Activated CD8-positive, alpha-beta memory T cell treated with anti-CD3 and anti-CD28 coated beads, Interleukin-2, amount 50 U/mL, for 1 hour (primary cell): ENCODE measurements around the gene USP16.
"Not testable (repeated sequence)": the region's sequence is repeated elsewhere in the genome, so short reads cannot be mapped to it uniquely, and the experiment has no call there.

Experiments
- DNase-seq: peaks from one replicate; pipeline ENCODE4 v3.0.0-alpha.2; 2020; ENCODE audit errors: extremely low read depth

Gene USP16

DNA sequence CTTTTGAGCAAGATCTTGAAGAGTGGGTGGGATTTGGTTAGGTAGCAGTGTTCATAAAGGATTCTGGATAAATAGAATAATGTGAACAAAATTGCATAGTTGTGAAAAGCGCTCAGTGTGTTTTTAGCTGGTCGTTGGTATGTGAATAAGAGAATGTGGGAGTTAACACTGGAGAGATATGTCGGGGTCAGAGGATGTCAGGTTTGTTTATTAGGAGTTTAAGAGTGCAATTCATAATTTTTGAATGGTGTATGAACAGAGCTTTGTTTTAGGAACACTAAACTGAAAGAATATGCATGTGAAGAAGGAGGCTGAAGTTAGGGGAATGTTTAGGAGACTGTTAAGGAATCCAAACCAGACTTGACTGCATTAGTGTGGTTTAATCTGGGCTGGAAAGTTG, 9.4 kb downstream of the USP16 start:
- DNase-seq = no peak

DNA sequence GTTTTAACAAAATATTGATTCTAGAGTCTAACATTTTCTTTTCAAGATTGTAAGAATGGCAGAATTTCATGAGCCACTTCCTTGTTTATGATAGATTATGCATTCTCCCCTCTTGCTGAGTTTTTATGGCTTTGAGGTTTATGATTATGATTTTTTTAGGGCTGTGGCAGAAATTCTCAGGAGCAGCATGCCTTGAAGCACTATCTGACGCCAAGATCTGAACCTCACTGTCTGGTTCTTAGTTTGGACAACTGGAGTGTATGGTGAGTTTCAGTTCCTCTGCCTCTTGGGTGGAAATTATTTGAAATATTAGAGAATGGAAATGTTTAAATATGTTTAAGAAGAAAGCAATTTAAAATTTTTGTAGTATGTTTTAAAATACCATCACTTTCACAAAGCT, 10.2 kb downstream of the USP16 start:
- no peak for DNase-seq

DNA sequence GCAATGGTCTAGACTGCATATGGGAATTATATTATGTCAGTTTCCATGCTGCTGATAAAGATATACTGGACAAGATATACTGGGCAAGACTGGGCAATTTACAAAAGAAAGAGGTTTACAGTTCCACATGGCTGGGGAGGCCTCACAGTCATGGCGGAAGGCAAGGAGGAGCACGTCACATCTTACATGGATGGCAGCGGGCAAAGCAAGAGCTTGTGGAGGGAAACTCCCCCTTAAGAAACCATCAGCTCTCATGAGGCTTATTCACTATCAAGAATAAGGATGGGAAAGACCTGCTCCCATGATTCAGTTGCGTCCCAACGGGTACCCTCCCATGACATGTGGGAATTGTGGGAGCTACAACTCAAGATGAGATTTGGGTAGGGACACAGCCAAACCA, 27.8 kb downstream of the USP16 start:
- no peak for DNase-seq

DNA sequence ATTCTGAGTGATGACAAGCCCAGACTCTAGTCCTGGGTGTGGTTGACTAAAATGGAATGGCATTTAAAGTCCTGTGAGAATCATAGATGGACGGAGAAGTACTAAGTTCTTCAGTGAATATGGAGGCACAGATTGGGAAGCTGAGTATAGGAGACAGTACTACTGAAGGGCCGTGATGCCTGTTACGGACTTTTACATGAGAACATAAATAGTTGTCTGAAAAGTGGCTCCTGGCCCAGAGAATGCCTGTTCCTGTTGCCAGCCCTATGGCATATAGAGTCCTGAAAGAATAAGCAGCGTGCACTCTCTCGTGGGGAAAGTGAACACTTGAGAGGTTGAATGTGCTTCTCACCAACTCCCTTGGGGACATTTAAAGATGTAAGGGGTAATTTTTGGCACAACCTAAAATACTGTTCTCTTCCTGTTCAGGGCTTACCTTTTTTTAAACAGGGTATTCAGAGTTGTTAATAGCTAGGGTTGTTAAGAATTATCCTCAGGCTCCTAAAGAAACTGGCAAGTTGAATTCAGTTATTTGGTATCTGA, 28.6 kb downstream of the USP16 start:
- DNase-seq = no peak

DNA sequence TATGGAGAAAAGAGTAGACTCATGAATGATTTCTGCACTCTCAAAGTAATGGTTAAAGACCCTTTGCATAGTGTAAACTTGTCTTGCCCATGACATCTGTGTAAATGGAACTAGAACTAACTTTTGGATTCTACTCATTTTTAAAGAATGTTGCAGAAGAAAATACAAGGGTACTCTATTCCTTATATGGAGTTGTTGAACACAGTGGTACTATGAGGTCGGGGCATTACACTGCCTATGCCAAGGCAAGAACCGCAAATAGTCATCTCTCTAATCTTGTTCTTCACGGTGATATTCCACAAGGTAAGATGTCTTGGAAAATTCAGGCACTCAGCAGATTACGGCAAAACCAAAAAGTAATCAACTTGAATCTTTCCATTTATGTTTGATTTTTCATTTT, 29.2 kb downstream of the USP16 start:
- no peak for DNase-seq

DNA sequence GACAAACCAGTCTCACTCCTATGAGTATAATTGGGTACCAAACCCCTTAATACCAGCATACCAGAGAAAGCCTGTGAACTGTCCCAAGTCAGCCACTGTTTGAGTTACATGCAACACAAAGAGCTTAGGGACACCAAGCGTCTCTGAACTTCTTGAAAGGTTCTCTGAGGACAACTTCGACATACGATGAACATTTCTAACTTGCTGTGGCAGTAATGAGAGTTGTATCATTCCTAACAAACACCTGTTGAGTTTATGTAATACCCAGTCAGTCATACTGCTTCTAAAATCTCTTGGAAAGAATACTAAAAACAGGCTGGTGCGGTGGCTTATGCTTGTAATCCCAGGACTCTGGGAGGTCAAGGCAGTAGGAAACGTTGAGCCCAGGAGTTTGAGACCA, 30.6 kb downstream of the USP16 start:
- DNase-seq = no peak

DNA sequence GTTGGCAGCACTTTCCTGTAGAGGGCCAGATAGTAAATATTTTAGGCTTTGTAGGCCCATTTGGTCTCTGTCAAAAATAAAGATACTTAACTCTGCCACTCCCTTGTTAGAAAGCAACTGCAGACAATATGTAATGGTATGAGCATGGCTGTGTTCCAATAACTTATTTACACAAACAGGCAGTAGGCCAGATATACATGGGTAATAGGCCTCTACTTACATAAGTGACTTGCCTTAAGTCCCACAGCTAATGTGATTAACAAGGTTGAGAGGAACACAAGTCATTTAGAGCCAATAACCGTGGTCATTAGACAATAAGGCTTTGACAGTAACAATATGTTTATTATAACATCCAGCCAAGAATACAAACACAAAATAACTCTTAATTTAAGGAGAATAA, 31.5 kb downstream of the USP16 start:
- no peak for DNase-seq

DNA sequence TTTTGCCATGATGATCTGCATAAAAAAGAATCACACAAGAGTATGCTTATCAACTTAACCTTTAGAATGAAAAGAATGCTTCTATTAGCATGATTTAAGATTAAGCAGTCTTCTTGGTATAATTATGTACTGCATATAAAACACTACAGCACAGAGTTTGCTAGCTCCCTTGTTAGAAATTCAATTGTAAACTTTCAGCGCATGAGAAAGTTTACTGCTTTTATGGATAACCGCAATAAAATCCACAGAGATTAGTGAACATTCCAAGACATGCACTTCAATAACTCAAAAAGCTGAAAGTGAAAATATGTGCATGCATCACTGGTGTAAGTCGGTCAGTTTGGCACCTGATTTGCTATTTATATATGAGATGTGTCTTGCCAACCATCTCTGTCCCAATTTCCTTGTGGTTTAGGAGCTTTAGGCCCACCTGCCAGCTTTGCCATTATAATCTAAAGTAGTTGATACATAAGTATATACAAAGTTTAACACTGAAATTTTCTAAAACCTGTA, 32.1 kb downstream of the USP16 start:
- DNase-seq = no peak

DNA sequence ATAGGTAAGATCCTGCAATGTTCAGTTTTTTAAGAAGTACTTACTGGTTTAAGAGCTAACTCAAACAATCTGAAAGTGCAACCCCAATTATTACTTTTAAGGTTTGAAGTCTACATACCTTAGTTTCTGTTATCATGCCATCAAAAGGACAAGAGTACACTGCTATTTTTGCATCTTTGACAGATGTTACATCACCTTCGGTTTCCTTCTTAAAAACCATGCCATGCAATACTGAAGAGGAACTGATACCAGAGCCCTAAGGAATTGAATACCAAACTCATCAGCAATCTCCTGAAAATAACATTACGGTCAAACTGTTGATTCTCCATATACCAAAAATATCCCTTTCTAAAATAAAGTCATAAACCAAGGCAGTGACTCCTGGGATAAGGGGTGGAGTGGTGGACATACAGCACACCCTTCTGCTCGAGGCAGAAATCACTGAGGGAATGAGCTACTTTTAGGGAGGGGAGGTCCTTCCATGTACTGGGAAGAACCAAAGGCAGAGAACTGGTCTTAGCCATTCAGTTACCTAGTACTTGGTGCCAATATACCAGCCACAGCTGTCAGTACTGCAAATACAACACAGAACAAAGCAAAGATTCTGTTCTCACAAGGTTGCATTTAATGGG, 40.5 kb downstream of the USP16 start:
- no peak for DNase-seq

DNA sequence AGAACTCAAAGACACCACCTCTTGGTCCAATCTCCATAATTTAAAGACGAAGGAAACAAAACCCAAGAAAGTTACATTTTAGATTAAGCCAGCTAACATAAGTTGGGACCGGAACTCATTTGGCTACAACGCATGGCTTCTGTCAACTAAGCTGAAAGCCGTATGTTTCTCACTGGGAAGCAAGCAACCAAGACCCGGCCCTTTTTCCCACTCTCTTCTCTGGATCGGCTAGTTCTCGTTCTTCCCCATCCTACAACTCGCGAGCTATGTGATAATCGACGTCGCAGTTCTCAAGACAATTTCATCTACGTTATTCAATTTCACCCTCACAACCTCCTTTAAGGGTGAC, 48.4 kb downstream of the USP16 start:
- no peak for DNase-seq

DNA sequence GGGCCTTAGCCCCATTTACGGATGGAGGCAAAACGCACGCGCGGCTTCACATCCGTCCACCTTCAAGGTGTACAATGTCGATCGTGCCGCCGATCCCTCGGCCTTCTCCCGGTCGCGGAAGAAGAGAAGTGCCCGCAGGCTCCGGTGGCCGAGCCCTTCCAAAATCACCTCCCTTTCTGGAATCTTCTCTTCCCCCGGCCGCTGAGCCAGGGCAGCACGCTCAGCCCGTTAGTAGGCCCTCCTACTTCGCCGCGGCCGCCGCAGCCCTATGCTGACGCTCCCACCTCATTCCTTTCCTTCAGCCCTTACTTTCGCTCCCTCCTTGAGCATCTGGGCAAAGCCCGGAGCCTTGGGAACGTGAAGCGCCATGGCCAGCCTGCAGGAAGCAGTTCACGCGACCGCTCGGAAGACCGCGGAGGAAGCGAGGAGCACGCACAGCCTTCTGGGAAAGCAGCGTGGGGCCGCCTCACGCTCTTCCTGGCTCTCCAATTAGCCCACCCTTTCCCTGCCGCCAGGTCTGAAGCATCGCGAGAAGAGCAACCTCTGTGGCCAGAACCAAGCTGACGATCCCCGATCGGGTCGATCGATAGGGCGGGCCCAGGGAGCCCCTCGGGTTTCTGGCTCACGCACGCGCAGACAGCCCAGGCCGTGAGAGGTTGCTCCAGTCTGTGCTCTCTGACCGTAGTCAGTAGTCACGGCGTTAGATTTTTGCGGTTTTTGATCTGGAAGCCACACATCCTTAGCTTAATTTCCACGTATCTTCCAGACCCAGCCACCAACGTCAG, 48.9 kb downstream of the USP16 start, which contains the start of gene CCT8:
Gene CCT8 (minus strand): TSS at position 427 of the 785 bp plus-strand sequence. CDS start 58 bp downstream, at position 369.
- DNase-seq = peak; percentile 97

DNA sequence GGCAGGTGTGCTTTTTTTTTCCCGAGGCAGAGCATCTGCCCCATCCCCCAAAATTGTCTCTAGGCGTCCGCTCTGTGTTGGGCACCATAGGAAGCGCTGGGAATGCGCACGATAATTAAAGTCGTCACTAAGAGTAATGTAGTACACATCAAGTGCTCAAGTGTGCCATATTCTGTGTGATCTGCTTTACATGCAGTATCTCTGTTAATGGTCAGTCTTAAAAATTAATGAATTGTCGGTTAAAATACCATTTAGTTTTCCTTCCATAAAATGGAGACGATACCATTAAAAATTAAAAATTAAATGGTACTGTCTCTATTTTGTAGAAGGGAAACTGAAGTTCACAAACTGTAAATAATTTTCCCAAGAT, 49.5 kb downstream of the USP16 start:
- no peak for DNase-seq

DNA sequence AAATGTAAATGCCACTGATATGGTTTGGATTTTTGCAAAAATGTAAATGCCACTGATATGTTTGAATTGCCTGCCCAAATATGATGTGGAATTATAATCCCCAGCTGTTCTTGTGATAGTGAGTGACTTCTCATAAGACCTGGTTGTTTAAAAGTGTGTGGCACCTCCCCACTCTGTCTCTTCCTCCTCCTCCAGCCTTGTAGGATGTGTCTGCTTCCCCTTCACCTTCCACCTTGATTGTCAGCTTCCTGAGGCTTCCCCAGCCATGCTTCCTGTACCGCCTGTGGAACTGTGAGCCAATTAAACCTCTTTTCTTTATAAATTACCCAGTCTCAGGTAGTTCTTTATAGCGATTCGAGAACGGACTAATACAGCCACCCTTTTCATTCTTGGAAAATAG, 50.3 kb downstream of the USP16 start:
- no peak for DNase-seq

DNA sequence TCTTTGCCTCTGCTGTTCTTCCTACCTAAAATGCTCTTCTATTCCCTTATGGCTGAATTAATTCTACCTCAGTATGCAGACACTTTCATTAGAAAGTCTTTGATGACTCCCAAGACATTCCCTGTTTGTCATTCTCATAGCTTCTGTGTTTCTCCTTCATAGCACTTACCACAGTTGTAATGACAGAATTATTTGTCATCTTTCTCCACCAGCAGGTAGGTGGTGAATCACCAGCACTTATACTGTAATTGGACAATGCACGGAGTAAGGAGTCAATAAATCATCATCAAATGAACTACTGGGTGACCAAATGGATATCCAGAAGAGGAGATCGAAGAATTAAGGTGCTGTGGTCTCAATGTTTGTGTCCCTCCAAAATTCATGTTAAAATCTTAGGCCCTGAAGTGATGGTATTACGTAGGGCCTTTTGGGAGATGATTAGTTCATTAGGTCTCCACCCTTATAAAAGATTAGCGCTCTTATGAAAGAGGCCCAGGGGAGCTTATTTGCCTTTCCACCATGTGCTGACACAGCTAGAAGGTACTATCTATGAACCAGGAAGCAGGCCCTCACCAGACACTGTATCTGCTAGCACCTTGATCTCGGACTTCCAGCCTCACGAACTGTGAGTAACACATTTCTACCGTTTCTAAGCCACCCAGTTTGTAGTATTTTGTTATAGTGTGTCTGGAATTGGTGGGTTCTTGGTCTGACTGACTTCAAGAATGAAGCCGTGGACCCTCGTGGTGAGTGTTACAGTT, 51.4 kb downstream of the USP16 start:
- no peak for DNase-seq

DNA sequence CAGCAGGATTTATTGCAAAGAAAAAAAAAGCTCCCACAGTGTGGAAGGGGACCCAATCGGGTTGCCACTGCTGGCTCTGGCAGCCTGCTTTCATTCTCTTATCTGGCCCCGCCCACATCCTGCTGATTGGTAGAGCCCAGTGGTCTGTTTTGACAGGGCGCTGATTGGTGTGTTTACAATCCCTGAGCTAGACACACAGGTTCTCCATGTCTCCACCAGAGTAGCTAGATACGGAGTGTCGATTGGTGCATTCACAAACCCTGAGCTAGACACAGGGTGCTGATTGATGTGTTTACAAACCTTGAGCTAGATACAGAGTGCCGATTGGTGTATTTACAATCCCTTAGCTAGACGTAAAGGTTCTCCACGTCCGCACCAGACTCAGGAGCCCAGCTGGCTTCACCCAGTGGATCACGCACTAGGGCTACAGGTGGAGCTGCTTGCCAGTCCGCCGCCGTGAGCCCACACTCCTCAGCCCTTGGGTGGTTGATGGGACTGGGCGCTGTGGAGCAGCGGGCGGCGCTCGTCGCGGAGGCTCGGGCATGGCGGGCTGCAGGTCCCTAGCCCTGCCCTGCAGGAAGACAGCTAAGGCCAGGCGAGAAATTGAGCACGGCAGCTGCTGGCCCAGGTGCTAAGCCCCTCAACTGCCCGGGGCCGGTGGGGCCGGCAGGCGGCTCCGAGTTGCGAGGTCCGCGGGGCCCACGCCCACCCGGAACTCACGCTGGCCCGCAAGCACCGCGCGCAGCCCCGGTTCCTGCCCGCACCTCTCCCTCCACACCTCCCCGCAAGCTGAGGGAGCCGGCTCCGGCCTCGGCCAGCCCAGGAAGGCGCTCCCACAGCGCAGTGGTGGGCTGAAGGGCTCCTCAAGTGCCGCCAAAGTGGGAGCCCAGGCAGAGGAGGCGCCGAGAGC, 52.5 kb downstream of the USP16 start:
- not testable (repeated sequence) for DNase-seq

DNA sequence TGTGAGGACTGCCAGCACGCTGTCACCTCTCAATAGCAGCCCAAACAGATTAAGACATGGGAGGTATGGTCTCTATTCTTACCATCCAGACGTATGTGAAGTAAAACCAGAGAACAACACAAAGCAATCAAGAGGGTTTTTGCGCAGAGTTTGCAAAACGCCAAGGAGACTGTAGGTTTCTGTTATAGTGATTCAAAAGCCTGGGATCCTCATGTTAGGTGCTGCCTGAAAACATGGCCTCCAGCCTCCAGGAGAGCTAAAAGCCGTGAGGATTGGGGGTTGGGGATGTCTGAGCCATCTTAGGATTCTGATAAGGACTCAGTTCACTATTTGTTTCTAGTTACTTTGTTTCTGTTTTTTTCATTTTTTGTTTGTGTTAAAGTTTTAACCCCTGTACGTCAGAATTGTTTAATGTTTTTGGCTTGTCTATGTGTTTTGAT, 53.2 kb downstream of the USP16 start:
- DNase-seq = no peak

DNA sequence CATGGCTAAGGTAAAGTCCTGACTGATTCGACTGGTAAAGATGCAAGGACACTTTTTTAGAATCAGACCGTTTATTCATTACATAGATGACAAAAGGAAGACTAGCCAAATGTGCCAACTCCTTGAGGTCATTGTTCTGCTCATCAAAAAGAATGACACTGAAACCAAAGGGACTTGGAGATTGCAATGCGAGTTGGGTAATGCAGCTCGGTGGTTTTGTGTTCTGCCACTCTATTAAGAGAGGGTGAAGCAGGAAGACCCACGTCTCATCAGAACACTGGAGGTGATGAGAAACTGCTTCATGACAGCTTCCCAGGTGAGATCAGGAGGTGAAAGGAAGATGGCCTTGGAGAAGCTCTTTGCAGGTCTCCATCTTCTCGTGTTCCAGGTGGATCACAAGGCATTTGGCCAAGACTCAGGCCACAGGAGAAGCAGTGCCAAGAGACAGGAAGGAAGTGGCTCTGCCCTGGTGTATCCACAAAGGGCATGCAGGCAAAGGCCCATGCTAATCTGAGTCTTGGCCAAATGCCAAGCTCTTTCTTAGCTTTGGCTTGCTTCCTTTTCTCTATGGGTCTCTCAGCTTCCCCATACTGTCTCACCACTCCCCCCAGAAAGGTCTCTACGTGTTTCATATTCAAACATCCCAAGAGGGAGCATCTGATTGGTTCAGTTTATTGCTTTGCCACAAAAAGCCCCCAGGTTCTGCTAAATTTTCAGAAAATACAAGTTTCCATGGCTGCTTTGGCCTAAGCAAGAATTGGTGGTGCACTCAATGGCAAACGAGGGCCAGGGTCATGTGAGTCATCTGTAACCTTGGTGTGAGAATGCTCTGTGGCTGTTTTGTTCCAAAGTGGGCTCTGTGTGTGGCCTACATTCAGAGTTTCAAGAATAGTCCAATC, 54.6 kb downstream of the USP16 start:
- no peak for DNase-seq

DNA sequence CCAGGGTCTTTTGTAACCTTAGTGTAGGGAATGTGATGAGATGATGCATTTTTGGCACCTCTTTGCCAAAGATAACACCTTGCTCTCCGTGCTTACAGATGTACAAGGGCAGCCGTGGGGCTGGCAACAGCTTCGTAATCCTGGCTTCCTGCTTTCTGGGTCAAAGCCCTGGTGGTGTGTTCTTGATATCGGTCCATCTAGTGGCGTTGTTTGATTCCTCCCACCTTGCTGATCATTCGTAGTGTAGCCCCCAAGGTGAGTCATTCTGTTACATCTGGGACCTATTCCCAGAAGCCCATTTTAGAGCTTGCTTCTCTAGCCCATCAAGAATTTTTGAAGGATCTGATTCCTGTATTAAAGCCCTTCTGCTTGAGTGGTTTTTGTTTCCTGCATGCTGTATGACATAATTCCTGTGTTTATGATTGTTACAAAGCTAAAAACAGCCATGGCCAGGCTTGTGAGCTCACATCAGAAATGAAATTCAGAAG, 56.0 kb downstream of the USP16 start:
- DNase-seq = no peak

DNA sequence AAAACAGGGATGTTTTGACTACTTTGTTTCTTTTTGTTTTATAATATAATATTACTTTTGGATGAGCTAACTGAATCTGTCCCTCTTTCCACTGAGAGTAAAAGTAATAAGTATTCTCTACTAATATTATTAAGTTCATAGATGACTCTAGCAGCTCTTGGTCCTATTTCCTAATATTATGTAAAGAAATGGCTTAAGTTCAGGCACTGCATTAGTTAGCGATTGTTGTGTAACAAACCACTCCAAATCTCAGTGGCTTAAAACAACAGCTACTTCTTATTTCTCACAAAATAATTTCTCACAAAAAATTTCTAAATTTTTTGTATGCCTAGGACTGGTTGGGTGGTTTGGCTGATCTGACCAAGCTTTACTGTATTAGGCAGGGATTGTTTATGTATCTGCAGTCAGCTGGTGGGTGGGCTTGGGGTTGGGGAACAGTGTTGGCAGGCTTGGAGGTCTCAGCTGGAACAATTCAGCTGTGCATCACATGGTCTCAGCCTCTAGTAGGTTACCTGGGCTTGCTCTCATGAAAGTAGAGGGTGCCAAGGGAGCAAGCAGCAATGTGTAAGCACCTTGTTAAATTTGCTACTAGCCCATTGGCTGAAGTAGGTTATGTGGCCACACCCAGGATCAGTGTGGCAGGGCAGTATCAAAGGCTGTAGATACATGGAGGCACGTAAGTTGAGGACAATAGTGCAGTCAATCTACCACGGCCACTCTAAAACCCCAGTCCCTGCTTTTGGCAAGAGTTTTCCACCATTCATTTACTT, 57.8 kb downstream of the USP16 start:
- no peak for DNase-seq
